GM18517 (cell line): ENCODE measurements around the gene SYNE1.
"Not testable (repeated sequence)": the region's sequence is repeated elsewhere in the genome, so short reads cannot be mapped to it uniquely, and the experiment has no call there.

Experiments used
- ATAC-seq: cut with Tn5 transposase; IDR thresholded peaks from one replicate; pipeline ENCODE4 v1.9.1; 2021; ENCODE audit warnings: mild to moderate bottlenecking, moderate library complexity; ENCODE audit not compliant: unreplicated experiment

SYNE1 gene

GRCh38 chr6:152496731-152497130 is 140.4 kb downstream of the SYNE1 start:
- ATAC-seq = no peak

GRCh38 chr6:152495456-152495855 is 141.7 kb downstream of the SYNE1 start:
- not testable (repeated sequence) for ATAC-seq

GRCh38 chr6:152492281-152492680 is 144.9 kb downstream of the SYNE1 start:
- not testable (repeated sequence) for ATAC-seq

- ATAC-seq = not testable (repeated sequence)
These were observed 145.7 kb downstream of the SYNE1 start for GRCh38 chr6:152491501-152491900.

- ATAC-seq = not testable (repeated sequence)
These were observed 146.2 kb downstream of the SYNE1 start for GRCh38 chr6:152490971-152491378.

GRCh38 chr6:152484806-152485205 is 152.4 kb downstream of the SYNE1 start:
- ATAC-seq = no peak

GRCh38 chr6:152482289-152482688 is 154.9 kb downstream of the SYNE1 start:
- ATAC-seq = no peak

GRCh38 chr6:152478377-152479010 is 158.7 kb downstream of the SYNE1 start:
- ATAC-seq = no peak

- no peak for ATAC-seq
These were observed 162.8 kb downstream of the SYNE1 start for GRCh38 chr6:152474354-152474753.

- no peak for ATAC-seq
These were observed 164.8 kb downstream of the SYNE1 start for GRCh38 chr6:152472325-152472724.

GRCh38 chr6:152471456-152472265 is 165.5 kb downstream of the SYNE1 start:
- ATAC-seq = no peak

GRCh38 chr6:152463164-152463563 is 174.0 kb downstream of the SYNE1 start:
- ATAC-seq = no peak

GRCh38 chr6:152462716-152463115 is 174.4 kb downstream of the SYNE1 start:
- no peak for ATAC-seq

- ATAC-seq = no peak
These were observed 175.6 kb downstream of the SYNE1 start for GRCh38 chr6:152461556-152461955.

- ATAC-seq = no peak
These were observed 178.2 kb downstream of the SYNE1 start for GRCh38 chr6:152458648-152459644.

- no peak for ATAC-seq
These were observed 179.1 kb downstream of the SYNE1 start for GRCh38 chr6:152457949-152458624.

GRCh38 chr6:152454003-152454402 is 183.2 kb downstream of the SYNE1 start:
- ATAC-seq = no peak

GRCh38 chr6:152453421-152453820 is 183.7 kb downstream of the SYNE1 start:
- ATAC-seq = no peak

GRCh38 chr6:152452639-152453038 is 184.5 kb downstream of the SYNE1 start:
- no peak for ATAC-seq

GRCh38 chr6:152450519-152450918 is 186.6 kb downstream of the SYNE1 start:
- no peak for ATAC-seq

GRCh38 chr6:152441902-152442301 is 195.3 kb downstream of the SYNE1 start:
- no peak for ATAC-seq
